GM21390 (cell line): ENCODE measurements around the gene ASCL2.

Source experiments
- ATAC-seq: cut with Tn5 transposase; IDR thresholded peaks from one replicate; pipeline ENCODE4 v1.9.1; 2021; ENCODE audit not compliant: unreplicated experiment

Gene ASCL2

DNA sequence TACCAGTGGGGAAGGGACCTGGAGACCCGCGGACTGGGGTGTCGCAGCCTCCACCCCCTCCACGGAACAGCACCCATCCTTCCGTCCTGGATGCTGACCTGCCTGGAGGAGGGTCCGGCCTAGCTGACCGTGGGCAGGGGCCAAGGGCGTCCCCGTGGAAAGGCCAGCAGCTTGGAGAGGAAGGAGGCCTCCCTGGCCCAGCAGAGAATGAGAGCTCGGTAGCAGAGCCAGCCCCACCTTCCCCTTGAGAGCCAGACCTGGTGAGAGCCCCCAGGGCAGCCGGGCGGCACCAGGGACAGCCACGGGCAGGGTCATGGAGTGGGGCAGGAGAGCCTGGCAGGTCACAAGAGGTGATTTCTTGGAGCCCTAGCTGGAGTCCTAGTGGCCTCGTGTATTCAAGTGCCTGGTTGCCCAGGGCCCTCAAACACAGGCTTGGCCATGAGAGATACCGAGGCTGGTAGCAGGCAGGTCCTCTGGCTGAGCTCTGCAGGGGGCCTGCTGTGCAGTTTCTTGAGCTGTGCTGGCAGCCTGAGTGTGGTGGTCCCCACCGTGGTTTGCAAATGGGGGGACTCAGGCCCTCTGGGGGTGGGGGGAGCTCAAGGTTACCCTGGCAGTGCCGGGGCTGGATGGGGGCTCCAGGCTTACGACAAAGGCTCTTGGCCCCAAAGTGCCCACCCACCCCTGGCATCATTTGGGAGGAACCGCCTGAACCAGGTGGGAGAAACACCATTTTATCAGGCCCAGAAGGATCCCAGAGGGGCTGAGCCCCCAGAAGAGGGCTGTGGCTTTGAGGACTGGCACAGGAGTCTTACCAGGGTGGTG is 39.1 kb upstream of the ASCL2 start:
- no peak for ATAC-seq

DNA sequence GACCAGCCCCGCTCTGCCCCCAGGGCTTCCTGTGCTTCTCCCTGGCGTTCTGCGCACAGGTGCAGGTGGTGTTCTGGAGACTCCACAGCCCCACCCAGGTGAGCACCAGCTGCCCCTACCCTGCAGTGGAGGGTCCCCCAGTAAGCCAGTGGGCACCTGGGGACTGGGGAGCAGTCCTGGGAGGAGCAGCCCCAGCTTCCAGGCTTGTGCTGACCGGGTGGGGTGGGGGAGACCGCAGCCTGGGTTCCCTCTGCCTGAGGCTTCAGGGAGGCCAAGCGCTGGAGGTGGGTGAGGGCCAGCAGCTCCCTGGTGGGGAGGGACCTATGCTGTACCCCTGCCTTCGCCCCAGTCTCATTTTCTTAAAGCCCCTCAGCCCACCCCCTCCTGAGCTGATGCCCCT is 38.3 kb upstream of the ASCL2 start:
- no peak for ATAC-seq

DNA sequence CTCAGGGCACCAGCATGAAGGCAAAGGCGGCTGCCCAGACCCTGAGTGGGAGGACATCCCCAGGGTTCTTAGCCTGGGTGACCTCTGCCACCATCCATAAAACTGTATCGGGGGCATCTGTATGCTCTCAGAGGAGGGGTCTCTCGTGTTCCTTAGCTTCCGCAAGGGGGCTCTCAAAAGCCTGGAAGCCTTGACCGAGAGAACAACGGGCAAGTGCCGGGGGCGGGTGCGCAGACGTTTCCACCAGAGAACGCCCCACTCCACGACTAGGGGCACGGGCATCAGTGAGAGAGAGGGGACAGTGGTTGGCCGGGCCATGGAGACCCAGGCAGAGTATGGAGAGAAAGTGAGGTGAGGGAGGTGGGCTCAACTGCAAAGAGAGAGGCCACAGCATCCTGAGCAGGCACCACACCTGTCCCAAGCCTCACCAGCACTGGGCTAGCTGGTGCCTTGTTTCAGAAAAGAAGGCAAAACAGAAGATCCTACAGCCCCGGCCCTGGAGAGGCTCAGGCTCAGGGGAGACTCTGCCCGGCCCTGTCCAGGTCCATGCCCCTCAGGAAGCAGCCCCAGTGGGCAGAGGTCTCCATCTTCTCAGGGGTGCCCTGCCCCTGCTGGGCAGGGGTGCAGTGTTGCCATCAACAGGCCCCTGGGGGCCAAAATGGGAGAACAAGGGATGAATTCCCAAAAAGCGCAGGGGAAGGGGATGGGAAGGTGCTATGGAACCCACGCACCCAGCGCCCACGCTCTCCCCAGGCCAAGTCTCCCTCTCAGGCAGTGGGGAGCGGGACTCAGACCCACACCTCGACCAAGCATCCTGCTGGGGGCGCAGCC is 37.3 kb upstream of the ASCL2 start:
- ATAC-seq = no peak

DNA sequence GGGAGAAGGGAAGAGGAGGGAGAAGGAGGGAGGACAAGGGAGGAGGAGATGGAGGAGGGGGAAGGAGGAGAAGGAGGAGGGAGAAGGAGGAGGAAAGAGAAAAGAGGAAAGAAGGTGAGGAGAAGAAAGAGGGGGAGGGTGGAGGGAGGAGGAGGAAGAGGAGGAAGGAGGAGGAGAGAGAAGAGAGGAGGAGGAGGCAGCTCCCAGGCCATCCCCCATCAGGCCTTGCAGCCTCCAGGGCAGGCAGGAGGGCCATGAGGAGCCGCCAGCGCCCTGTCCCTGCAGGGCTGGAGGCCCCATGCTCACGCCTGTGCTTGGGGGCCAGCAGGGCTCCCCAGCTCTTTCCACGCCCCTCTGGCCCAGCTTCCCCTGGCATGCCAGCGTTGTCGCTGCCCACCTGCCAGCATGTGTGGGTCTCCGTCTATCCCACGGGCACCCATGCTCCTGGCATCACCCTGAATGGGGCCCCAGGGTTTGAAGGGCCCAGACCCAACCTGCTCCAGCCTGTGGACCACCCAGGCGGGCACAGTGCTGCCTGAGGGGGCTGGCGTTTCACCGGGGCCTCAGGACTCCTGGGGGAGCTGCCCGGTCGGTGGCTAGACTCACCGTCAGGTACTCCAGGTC is 36.6 kb upstream of the ASCL2 start:
- no peak for ATAC-seq

DNA sequence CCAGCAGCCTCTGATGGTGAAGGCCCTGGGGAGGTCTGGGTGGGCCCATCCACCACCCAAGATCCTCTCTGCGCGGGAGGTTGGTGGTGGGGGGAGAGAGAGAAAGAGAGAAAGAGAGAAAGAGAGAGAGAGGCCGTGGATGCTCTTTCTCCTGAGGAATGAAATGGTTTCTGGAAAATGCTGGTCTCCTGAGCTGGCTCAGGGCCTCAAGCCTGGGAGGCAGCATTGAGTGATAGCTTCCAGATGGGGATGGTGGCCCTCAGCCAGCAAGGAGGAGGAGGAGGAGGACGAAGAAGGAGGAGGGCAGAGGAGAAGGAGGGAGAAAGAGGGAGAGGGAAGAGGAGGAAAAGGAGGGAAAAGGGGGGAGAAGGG is 36.0 kb upstream of the ASCL2 start:
- no peak for ATAC-seq

DNA sequence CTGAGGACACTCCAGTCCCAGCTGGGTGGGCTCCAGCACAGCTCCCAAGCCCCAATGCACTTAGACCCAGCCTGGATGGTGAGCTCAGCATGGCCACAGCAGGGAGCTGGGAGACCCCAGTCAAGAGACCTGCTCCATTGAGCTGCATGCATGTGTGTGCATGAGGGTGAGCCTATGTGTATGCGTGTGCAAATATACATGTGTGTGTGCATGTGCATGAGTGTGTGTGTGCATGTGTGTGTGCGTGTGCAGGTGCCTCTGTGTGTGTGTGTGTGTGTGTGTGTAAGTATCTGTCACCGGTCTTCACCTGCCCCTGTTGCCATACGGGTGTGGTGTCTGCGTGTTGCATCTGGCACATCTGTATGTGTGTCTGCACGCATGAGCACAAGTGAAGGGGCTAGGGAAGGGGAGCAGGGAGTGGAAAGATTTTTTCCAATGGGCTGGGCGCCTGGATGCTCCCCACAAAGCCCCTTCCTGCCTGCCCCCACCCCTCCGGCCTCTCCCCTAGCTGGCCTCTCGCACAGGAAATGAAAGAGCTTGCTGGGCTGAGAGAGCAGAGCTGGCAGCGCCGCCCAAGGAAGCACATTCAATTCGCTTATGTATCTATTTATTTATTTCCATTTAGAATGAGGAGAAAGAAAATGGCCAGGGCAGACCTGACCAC is 35.5 kb upstream of the ASCL2 start:
- ATAC-seq = no peak

DNA sequence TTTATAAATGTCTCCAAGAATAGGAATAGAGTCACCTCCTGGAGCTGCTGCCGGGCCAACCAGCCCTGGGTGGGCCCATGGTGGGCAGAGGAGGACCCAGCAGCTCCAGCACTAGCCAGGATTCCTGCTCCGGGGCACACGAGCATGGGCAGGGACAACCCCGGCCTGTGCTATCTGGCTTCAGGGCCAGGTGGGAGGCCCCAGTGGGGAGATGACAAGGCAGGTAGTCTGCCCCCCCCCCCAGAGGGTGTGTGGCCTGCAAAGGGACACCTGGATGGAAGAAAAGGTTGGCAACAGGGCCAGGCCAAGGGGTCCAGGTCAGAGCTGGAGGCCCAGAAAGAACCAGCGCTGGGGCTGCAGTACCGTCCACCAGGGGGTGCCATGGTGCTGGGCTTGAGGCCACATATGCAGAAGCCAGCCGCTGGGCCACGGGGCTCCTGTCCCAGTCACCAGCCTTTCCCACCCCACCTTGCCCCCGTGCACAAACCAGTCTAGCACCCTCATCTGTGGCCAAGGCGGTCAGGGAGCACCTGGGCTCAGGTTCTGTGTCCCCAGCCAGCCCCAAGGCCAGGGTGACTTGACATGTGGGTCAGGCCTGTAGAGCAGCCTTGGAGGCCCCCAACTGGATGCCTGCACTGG is 34.9 kb upstream of the ASCL2 start:
- ATAC-seq = no peak

DNA sequence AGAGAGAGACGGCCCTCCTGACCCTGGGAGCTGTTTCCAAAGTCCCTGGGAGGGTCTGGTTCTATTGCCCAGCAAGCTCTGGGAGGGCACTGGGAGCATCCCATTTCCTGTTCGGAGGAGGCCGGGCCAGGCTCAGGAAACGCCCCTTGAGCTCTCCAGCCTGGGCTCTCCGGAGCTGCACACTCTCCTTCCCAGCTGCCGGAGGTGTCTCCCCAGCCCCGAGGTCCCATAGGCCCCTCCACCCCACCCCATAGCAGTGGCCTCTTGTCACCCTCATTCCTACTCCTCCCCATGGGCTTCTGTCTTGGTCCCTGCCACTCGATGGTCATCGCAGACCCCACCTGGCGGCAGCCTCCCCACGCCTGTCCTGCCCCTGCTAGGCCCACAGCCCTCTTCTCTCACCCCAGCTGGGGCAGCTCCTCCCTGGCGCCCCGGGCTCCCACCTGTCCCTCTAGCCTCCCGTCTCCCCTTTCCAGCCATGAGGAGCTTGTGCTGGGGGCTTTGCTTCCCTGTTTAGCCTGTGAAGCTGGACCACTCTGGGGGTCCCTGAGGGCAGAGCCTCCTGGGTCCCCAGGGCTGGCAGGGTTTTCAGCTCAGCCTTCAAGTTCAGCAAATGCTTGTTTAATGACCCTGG is 34.2 kb upstream of the ASCL2 start:
- no peak for ATAC-seq

DNA sequence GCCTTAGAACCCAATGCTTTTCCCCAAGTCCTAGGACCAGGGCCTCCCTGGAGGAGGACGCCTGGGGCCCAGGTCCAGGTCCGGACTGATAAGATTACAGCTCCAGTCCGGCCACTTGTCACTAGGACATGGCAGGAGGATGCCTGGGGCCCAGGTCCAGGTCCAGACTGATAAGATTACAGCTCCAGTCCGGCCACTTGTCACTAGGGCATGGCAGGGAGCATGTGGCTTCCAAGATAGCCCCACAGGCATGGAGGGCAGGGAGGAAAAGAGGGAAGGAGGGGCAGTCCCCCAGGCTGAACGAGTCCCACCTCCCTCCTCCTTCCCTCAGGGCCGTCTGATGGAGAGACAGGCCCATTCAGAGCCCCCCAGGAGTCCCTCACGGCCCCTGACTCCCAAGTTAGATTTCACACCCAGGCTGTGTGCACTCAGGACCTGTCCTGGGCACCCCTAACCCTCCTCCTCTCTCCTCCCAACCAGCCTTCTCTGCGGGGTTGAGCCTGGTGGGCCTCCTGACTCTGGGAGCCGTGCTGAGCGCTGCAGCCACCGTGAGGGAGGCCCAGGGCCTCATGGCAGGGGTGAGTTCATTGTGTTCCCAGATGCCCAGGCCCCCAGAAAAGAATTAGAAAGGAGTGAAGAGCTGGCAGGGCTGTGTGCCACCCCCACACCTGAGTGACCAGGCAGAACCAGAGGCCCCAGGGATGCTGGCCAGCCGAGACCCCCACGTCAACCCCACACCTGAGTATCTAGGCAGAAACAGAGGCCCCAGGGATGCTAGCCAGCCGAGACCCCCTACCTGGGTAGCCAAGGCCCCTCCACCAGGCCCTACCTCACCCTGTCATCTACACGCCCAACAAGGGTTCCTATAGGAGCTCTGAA is 33.5 kb upstream of the ASCL2 start:
- no peak for ATAC-seq

DNA sequence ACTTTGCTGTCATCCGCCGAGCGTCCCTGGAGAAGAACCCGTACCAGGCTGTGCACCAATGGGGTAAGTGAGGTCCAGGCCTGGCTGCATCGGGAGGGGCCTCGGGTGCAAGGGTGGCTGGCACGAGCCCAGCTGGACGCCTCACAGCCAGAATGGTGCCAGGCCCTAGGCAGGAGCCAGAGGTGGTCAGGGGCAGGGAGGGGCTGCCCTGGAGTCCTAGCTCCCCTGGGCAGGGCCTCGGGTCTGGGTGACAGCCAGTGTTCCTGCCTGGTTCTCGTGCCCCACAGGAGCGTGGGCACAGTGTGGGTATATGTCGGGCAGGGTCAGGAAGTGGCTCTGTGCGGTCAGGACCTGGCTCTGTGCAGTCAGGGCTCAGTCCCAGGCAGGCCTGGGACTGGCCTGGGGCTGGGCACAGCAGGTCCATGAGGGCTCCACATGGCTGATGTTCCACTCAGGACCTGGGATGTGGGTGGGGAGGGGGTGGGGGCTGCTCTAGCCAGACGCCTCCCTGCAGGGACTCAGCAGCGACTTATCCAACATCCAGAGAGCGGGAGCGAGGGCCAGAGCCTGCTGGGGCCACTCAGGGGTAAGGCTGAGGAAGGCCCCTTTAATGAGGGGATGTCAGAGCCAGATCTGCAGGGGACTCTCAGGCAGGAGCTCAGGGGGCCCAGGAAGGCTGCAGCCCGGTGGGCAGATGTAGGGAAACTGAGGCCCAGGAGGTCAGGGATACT is 32.7 kb upstream of the ASCL2 start:
- ATAC-seq = no peak

DNA sequence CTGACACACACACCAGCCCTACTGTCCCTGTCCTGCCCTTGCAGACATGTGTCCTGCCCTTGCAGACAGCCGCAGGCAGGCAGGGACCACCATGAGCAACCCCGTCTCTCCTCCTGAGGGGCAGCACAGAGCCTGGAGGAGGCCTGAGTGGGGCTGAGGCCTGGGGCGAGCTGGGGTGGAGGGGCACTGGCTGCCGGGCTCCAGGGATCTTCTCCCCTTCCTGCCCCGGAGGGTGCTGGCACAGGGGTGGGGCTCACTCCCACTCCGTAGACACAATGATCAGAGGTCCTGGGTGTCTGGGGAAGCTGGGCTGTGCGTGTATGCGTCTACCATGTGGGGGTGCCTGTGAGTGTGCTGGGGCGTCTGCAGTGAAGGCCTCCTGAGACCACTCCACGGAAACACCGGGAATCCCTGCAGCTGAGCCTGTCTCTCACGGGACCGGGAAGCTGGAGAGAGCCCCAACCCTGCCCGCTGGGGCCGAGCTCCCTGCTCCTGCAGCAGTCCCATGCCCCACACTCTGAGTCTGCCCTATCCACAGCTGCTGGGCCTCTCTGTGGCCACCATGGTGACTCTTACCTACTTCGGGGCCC is 32.0 kb upstream of the ASCL2 start:
- no peak for ATAC-seq

DNA sequence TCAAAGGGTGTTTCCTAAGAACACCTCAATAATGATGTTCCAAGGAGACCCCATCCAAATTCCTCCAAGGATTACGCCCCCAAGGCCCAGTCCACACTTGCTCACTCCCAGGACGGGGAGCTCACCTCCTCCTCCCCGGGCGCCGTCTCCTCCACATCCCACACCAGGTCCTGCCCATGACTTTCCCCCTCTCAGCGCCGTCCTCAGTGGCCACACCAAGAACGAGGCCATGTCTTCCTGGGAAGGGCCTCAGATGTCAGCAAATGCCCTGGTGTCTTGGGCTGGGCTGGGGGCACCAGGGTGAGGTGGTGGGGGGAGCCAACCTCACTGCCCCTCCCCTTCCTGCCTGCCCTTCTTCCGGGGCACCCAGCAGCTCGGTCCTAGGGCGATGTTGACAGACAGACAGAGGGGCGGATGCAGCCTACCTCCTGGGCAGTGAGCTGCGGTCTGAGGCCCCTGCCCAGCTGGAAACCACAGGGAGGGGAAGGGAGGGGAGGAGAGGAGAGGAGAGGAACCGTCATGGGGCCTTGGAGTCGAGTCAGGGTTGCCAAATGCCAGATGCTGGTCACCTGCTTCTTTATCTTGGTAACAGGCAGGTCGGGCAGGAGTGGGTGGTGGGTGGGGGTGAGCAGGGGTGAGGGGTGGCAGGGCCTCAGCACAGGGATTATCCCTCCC is 31.4 kb upstream of the ASCL2 start, which contains the start of the genes C11orf21 and TSPAN32:
Gene C11orf21 (minus strand): TSS at position 288 of the 675 bp plus-strand sequence. CDS start 110 bp downstream, at position 178.
Gene TSPAN32 (plus strand): TSS at position 383 of the 675 bp plus-strand sequence. CDS start 137 bp downstream, at position 520.
- ATAC-seq = no peak

DNA sequence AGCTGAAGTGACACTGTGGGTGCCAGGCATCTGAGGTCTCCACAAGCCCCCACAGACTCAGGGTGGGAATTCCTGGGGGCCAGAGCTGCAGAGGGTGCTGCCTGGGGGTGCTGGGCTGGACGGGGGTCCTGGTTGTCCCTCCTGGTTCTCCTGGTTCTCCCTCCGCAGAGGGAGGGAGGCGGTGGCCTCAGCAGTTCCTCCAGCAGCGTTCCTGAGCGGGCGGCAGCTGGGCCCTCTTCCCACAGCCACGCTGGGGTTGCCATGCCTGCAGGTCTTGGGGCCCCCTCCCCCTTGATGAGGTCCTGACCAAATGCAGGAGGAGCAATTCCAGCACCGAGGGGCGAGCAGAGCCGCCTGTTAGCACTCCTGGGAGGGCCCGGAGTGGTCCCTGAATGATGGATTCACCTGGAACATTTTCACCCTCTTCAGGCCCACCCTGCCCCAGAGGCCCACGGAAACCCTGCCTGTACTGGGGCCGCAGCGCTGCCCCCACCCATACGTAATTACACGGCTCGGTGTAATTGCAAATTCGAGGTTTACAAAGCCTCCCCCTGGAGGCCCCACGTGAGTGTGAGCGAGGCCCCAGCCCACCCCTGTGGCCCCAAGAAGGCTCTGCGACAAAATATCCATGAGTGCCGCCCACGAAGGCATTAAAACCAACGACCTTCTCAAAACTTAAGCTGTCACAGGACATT is 30.7 kb upstream of the ASCL2 start:
- ATAC-seq = no peak

DNA sequence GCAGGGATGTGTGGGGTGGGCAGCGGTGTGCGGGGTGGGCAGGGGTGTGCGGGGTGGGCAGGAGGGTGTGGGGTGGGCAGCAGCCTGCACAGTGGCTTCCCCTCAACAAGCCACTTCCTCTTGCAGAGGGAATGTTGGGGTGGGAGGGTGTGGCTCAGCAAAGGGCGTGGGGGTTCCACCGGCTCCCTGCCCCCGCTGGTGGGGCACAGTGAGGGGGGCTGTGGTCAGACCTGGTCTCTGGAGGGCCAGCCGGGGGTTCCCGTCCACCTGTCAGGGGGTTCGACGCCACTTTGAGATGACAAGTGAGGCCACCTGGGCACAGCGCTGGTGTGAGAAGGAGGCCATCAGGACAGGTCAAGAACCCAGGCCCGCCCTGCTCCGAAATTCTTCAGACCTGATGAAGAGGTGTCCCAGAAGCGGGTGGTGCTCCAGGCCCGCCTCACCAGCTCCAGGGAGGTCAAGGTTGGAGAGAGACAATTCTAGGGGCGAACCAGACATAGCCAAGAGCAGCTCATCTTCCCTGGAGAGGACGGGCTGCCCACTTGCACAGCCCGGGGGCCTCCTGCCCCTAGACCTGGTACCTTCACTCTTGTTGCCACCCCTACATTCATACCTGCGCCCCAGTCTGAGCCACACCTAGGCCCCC is 30.0 kb upstream of the ASCL2 start:
- no peak for ATAC-seq

DNA sequence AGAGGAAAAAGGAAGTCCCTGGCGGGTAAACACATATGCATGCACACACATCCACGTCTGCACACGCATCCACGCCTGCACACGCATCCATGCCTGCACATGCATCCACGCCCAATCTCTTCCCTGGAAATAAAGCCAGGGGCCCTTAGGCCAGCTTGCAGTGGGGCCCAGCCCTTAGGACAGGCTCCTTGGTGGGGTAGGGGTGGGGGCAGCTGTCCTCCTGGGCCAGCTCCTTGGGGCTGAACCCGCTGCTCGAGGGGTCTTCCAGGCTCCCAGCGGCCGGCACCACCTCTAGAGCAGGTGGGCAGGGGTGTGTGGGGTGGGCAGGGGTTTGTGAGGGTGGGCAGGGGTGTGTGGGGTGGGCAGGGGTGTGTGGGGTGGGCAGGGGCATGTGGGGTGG is 29.4 kb upstream of the ASCL2 start:
- ATAC-seq = no peak
